PC-3 (cell line): ENCODE results near the gene GAMT. TPM values are rescaled to one million over a fixed set of nuclear protein-coding genes. Genes with fewer than 3 reads are reported as not detected.
A peak's percentile ranks its signal among the peaks of the same experiment; 100 is the strongest.
"Not testable (repeated sequence)": the region's sequence is repeated elsewhere in the genome, so short reads cannot be mapped to it uniquely, and the experiment has no call there.

ENCODE experiments used
- ATAC-seq: fragments of 200-7000 bp; cut with Tn5 transposase; 2 replicates; pipeline ENCODE4 v1.9.1; 2020; ENCODE audit warnings: mild to moderate bottlenecking, moderate library complexity
- BruUV-seq: library from RNA; stranded (reverse); fragments of 400-500 nt; replicated peaks from 2 replicates; lab custom pipeline; 2021; lab: Mats Ljungman, UMichigan
- CTCF ChIA-PET: fragments of 300-600 bp; sonication (Branson Sonifier 250); formaldehyde crosslinking; loops from one replicate; lab custom pipeline; 2022; ENCODE audit warnings: antibody characterized with exemption; lab: Charles Lee
- POLR2A ChIA-PET: fragments of 300-600 bp; sonication (Branson Sonifier 250); formaldehyde crosslinking; loops from one replicate; lab custom pipeline; 2022; ENCODE audit warnings: antibody characterized with exemption; ENCODE audit not compliant: unreplicated experiment; lab: Charles Lee
- DNase-seq: peaks from one replicate; pipeline ENCODE4 v3.0.0-alpha.2; 2015
- H2AFZ ChIP-seq: fragments of 300-600 bp; sonication (generic); 2 replicates; pipeline ENCODE4 v1.6.0; 2016; ENCODE audit warnings: antibody characterized with exemption, low read length
- H3F3A ChIP-seq: fragments of 300-600 bp; sonication (generic); one replicate; pipeline ENCODE4 v1.6.0; 2017; ENCODE audit warnings: antibody characterized with exemption, low read length, control low read depth, mild to moderate bottlenecking; ENCODE audit not compliant: unreplicated experiment
- H3K27ac ChIP-seq: fragments of 300-600 bp; sonication (generic); 2 replicates; pipeline ENCODE4 v1.5.1; 2016; ENCODE audit warnings: mild to moderate bottlenecking, low read length
- H3K27me3 ChIP-seq: fragments of 300-600 bp; sonication (generic); 2 replicates; pipeline ENCODE4 v1.6.1; 2016; ENCODE audit warnings: low read length, mixed read lengths
- H3K36me3 ChIP-seq: fragments of 300-600 bp; sonication (generic); 2 replicates; pipeline ENCODE4 v1.6.1; 2016; ENCODE audit warnings: low read depth, mixed run types, low read length, mixed read lengths
- H3K4me1 ChIP-seq: fragments of 300-600 bp; sonication (generic); 2 replicates; pipeline ENCODE4 v1.5.1; 2016; ENCODE audit warnings: low read length; ENCODE audit not compliant: insufficient read depth
- H3K4me2 ChIP-seq: fragments of 300-600 bp; sonication (generic); 2 replicates; pipeline ENCODE4 v1.6.0; 2016; ENCODE audit warnings: low read length
- H3K4me3 ChIP-seq: fragments of 300-600 bp; sonication (generic); 2 replicates; pipeline ENCODE4 v1.5.1; 2016; ENCODE audit warnings: mild to moderate bottlenecking, low read length, mixed read lengths
- H3K79me2 ChIP-seq: fragments of 300-600 bp; sonication (generic); 2 replicates; pipeline ENCODE4 v1.6.1; 2017; ENCODE audit warnings: low read length, mixed read lengths
- H3K9ac ChIP-seq: fragments of 300-600 bp; sonication (generic); 2 replicates; pipeline ENCODE4 v1.6.0; 2016; ENCODE audit warnings: mild to moderate bottlenecking, low read length
- H3K9me2 ChIP-seq: fragments of 300-600 bp; sonication (generic); replicated peaks from 2 replicates; pipeline ENCODE4 v1.6.1; 2016; ENCODE audit warnings: mixed run types, low read length, mixed read lengths
- H3K9me3 ChIP-seq: fragments of 300-600 bp; sonication (generic); 2 replicates; pipeline ENCODE4 v1.6.1; 2016; ENCODE audit warnings: low read length, mixed read lengths
- H4K20me1 ChIP-seq: fragments of 300-600 bp; sonication (generic); 2 replicates; pipeline ENCODE4 v1.6.1; 2016; ENCODE audit warnings: low read length, mixed read lengths
- EZH2 ChIP-seq: fragments of 300-600 bp; sonication (generic); IDR thresholded peaks from one replicate; pipeline ENCODE4 v1.6.1; 2017; ENCODE audit warnings: antibody characterized with exemption, mild to moderate bottlenecking, low read length; ENCODE audit not compliant: unreplicated experiment
- EZH2phosphoT487 ChIP-seq: fragments of 300-600 bp; sonication (generic); IDR thresholded peaks from 2 replicates; pipeline ENCODE4 v1.6.1; 2018; ENCODE audit warnings: mild to moderate bottlenecking, antibody characterized with exemption, low read length, borderline replicate concordance
- intact Hi-C: fragments of 100-400 bp; cut with micrococcal nuclease; formaldehyde crosslinking; loops from 2 replicates; pipeline ENCODE4 v1.9.0; 2023
- total RNA-seq: library from RNA; depleted of rRNA; stranded (reverse); fragments of >200 nt; gene quantifications from 2 replicates; pipeline ENCODE4 v1.2.3, GENCODE V29; 2014
- TF ChIP-seq, protein P1 (sequence below): fragments of 300-600 bp; sonication (generic); conservative IDR thresholded peaks from 2 replicates; pipeline ENCODE4 v1.5.1; 2017; ENCODE audit warnings: antibody characterized with exemption, low read depth, mild to moderate bottlenecking, low read length

Gene GAMT
- total RNA-seq, 1 experiment from 2014 or later, result 75.6 TPM

DNA sequence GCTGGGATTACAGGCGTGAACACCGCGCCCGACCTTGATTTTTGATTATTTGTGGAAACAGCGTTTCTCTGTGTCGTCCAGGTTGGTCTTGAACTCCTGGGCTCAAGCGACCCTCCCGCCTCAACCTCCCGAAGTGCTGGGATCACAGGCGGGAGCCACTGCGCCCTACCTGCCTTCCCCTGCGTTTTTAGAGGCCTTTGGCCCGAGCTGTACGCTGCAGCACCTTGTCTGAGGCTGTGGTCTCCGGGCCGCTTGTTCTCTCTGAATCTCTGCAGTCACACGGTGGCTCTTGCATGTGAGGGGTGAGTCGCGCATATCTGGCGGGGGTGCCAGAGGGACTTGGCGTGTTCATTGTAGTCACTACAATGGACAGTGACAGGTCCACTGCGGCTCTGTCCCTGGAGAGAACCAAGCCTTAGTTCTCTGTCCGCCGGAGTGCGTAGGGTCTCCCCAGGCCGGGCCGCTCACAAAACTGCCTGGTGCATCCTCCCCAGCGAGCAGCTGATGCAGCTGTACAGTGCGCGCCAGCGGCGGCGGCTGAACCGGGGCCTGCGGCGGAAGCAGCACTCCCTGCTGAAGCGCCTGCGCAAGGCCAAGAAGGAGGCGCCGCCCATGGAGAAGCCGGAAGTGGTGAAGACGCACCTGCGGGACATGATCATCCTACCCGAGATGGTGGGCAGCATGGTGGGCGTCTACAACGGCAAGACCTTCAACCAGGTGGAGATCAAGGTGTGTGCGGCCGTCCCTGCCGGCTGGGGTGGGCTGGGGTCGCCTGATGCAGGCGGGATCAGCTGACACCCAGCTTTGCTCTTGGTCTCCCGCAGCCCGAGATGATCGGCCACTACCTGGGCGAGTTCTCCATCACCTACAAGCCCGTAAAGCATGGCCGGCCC, 38.4 kb upstream of the GAMT start:
- H3K4me2 ChIP-seq, result peak overlapping the region; percentile 95
- H3K36me3 ChIP-seq, result peaks cover 30% of the 10 kb centered on the region
- DNase-seq, H3K27ac ChIP-seq, intact Hi-C loops, CTCF ChIA-PET, H3K27me3 ChIP-seq, BruUV-seq, H3K9me3 ChIP-seq, H3K9me2 ChIP-seq, H3F3A ChIP-seq, H2AFZ ChIP-seq: not testable (repeated sequence)
- H3K79me2 ChIP-seq, result peaks cover 37% of the 10 kb centered on the region
- H3K9ac ChIP-seq, result peak overlapping the region; percentile 100
- H3K4me3 ChIP-seq, result peak overlapping the region; percentile 78
- H3K4me1 ChIP-seq, result peaks cover 19% of the 10 kb centered on the region
- peaks cover 31% of the 10 kb centered on the region for H4K20me1 ChIP-seq
- ATAC-seq, result 0 out of 2 replicates have a peak, but pooled peaks have one; percentile 7
- POLR2A ChIA-PET, result interaction anchor here (0.6 kb wide), 1 partner anchor 24 kb away, joined by 6 read pairs; no protein-coding TSS in a partner anchor

DNA sequence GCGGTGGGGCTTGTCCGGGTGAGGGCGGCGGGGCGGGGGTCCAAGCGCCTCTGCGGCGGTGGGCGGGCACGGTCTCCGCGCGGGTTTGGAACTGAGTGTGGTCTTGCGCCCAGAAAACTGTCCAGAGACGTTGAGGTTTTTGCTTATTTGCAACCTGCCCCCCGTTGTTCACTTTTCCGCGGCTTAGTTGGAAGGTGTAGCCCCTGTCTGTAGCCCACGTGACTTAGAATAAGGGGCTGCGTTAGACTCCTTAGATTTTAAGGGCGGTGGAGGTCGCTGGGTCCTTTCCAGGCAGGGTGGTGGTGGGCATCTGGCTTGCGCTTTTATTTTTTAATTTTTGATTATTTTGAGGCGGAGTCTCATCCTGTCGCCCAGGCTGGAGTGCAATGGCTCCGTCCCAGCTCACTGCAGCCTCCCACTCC, 37.6 kb upstream of the GAMT start:
- BruUV-seq, result no TSS peak
- intact Hi-C loops, result no loop called here
- H3K79me2 ChIP-seq, result peaks cover 37% of the 10 kb centered on the region
- H3K27ac ChIP-seq, result peak overlapping the region; percentile 61
- no peaks in the 10 kb centered on the region for H3K9me2 ChIP-seq
- no peaks in the 10 kb centered on the region for H3K9me3 ChIP-seq
- DNase-seq, result no peak
- peaks cover 30% of the 10 kb centered on the region for H3K36me3 ChIP-seq
- H2AFZ ChIP-seq, result no peak overlapping the region
- peaks cover 31% of the 10 kb centered on the region for H4K20me1 ChIP-seq
- peak overlapping the region; percentile 100 for H3K9ac ChIP-seq
- TF ChIP-seq, protein P1, sequence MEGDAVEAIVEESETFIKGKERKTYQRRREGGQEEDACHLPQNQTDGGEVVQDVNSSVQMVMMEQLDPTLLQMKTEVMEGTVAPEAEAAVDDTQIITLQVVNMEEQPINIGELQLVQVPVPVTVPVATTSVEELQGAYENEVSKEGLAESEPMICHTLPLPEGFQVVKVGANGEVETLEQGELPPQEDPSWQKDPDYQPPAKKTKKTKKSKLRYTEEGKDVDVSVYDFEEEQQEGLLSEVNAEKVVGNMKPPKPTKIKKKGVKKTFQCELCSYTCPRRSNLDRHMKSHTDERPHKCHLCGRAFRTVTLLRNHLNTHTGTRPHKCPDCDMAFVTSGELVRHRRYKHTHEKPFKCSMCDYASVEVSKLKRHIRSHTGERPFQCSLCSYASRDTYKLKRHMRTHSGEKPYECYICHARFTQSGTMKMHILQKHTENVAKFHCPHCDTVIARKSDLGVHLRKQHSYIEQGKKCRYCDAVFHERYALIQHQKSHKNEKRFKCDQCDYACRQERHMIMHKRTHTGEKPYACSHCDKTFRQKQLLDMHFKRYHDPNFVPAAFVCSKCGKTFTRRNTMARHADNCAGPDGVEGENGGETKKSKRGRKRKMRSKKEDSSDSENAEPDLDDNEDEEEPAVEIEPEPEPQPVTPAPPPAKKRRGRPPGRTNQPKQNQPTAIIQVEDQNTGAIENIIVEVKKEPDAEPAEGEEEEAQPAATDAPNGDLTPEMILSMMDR, result no peak
- TF ChIP-seq EZH2 (no peak), EZH2phosphoT487 (no peak)
- ChIA-PET POLR2A (no interaction called here), CTCF (no interaction called here)
- peak overlapping the region; percentile 78 for H3K4me3 ChIP-seq
- peak overlapping the region; percentile 95 for H3K4me2 ChIP-seq
- peaks cover 6% of the 10 kb centered on the region for H3F3A ChIP-seq
- no peak for ATAC-seq
- no peaks in the 10 kb centered on the region for H3K27me3 ChIP-seq
- H3K4me1 ChIP-seq, result peaks cover 16% of the 10 kb centered on the region

DNA sequence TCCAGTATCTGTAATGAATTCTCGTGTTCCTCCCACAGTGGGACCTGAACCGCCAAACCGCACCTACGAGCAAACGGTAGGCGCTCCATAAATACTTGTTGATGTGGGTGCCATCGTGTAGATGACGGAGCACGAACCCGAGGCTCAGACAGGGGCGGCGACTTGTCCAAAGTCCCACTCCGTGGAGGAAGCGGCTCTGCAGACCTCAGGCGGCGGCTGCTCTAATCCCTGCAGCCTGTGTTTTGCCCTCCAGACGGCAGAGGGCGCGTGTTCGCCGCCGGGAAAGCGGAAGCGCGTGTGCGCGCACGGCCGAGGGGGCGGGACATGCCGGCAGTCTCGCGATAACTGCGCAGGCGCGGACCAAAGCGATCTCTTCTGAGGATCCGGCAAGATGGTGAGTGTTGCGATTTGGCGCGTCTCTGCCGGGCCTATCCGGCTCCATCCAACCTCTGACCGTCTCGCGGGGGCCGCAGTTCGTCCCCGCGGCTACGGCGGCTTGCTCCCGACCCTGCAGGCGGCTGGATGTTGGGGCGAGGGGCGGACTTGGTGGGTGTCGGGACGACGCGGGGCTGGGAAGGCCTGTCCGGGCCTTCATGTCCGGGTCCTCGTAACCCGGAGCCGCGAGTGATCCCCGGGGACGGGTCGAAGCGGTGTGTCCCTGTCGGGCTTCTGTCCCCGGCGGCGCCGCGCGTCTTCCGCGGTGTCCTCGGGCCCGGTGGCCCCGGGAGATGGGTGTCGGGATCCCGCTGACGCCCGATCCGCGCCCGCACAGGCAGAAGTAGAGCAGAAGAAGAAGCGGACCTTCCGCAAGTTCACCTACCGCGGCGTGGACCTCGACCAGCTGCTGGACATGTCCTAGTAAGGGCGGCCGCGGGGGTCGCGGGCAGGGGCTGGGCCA, 36.9 kb upstream of the GAMT start, which contains the start of gene RPS15:
RPS15 (plus strand) TSS at position 362 of the 898 bp plus-strand sequence; CDS start at position 392, 30 bp downstream.
- H3K36me3 ChIP-seq, result peaks cover 30% of the 10 kb centered on the region
- peaks cover 6% of the 10 kb centered on the region for H3F3A ChIP-seq
- H3K4me1 ChIP-seq, result peaks cover 11% of the 10 kb centered on the region
- TF ChIP-seq, protein P1, result peak; percentile 75
- TF ChIP-seq EZH2, result no peak
- H3K27ac ChIP-seq, result peak within 1 kb of the TSS; percentile 61
- peaks cover 37% of the 10 kb centered on the region for H3K79me2 ChIP-seq
- TSS peak; percentile 62 for BruUV-seq
- peak within 1 kb of the TSS; percentile 100 for H3K9ac ChIP-seq
- peak within 1 kb of the TSS; percentile 71 for H2AFZ ChIP-seq
- POLR2A ChIA-PET, result no interaction called here
- peak within 1 kb of the TSS; percentile 78 for H3K4me3 ChIP-seq
- peak; percentile 90 for DNase-seq
- no peaks in the 10 kb centered on the region for H3K9me2 ChIP-seq
- H3K27me3 ChIP-seq, result no peaks in the 10 kb centered on the region
- peaks cover 31% of the 10 kb centered on the region for H4K20me1 ChIP-seq
- H3K9me3 ChIP-seq, result no peaks in the 10 kb centered on the region
- intact Hi-C loops, result no loop called here
- CTCF ChIA-PET, result no interaction called here
- ATAC-seq, result peak; percentile 78
- H3K4me2 ChIP-seq, result peak within 1 kb of the TSS; percentile 95
